Measurements from ENCODE around the gene TRPM8. TPM values are rescaled to one million over a fixed set of nuclear protein-coding genes. Genes with fewer than 3 reads are reported as not detected.

TRPM8 gene
- total and polyA plus RNA-seq, 2 experiments from 2014 or later: 0.11 to 0.14 TPM

GRCh38 chr2:234027641-234028040 is 110.5 kb downstream of the TRPM8 start (continued):
- no peak for TF ChIP-seq REST (IDR thresholded peaks at IDR 0.05; ENCODE audit: unreplicated experiment)
- TF ChIP-seq POLR2AphosphoS5 (IDR thresholded peaks at IDR 0.05; ENCODE audit: low read depth): no peak
- no peak for TF ChIP-seq EZH2 (IDR thresholded peaks at IDR 0.05; ENCODE audit: low read depth, unreplicated experiment)
- TF ChIP-seq ETS1 (IDR thresholded peaks at IDR 0.05): no peak
- TF ChIP-seq ZNF114 (CRISPR knock-in tag; IDR thresholded peaks at IDR 0.05): no peak
- no peak for TF ChIP-seq EZH2phosphoT487 (IDR thresholded peaks at IDR 0.05; ENCODE audit: unreplicated experiment)
- TF ChIP-seq NANOG (IDR thresholded peaks at IDR 0.05; ENCODE audit: borderline replicate concordance): no peak
- TF ChIP-seq STAT1 (IDR thresholded peaks at IDR 0.05; ENCODE audit: unreplicated experiment): no peak
- no peak for TF ChIP-seq CREB1 (CRISPR knock-in tag; IDR thresholded peaks at IDR 0.05; ENCODE audit: low read depth)

DNA sequence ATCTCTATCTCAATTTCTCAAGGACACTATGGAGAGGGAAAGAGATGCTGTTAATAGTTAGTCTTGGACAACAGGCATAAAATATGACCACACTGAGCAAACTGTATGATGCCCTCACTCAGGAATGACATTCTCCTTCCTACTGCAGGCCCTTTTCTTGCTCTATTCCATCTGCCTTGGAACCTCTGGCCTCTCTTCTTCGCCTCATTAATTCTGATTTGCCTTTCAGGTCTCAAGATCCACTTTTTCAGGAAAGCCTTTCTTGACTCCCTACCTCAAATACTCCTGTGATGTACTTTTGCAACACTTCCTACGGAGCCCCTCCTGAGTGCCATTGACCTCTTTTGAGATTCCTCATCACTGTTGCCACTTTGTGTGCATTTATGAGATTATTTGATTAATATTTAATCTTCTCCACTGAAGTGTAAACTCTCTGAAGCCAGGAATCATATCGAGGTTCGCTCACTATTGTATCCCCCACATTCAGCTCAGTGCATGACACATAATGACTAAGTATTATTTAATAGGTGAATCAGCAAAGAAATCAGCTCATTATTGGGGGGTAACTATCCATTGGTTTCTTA is 112.1 kb downstream of the TRPM8 start:
- Mint-ChIP-seq H3K27me3 (ENCODE audit: insufficient read depth, low read depth, poor library complexity) (no peaks in the 10 kb centered on the region), H3K4me1 (no peaks in the 10 kb centered on the region; the same call in 1 of the 3 replicates), H3K27ac (no peak overlapping the region), H3K4me3 (no peak overlapping the region), H3K9me3 (peaks cover 3% of the 10 kb centered on the region; the same call in 2 of the 3 replicates), H3K36me3 (ENCODE audit: low read depth) (no peaks in the 10 kb centered on the region)
- Histone ChIP-seq H3K27me3 (ENCODE audit: insufficient read depth) (no peaks in the 10 kb centered on the region), H3K79me2 (replicated peaks; ENCODE audit: insufficient read depth) (no peaks in the 10 kb centered on the region), H3F3A (replicated peaks; ENCODE audit: low read depth) (no peaks in the 10 kb centered on the region), H3K9me2 (ENCODE audit: insufficient read depth) (no peaks in the 10 kb centered on the region), H3K36me3 (ENCODE audit: insufficient read depth) (no peaks in the 10 kb centered on the region; the same call in 1 of the 2 replicates), H3K27ac (ENCODE audit: low read depth) (no peak overlapping the region), H3K4me3 (no peak overlapping the region), H3K4me1 (ENCODE audit: insufficient read depth) (no peaks in the 10 kb centered on the region), H3K4me2 (no peak overlapping the region), H2AFZ (no peak overlapping the region), H4K20me1 (replicated peaks; ENCODE audit: insufficient read depth) (no peaks in the 10 kb centered on the region)
- DNase-seq (ENCODE audit: low spot score) (no peak), ATAC-seq (no peak)
- TF ChIP-seq ZNF114 (CRISPR knock-in tag; IDR thresholded peaks at IDR 0.05): no peak
- TF ChIP-seq NANOG (IDR thresholded peaks at IDR 0.05; ENCODE audit: borderline replicate concordance): no peak
- TF ChIP-seq, protein P1, sequence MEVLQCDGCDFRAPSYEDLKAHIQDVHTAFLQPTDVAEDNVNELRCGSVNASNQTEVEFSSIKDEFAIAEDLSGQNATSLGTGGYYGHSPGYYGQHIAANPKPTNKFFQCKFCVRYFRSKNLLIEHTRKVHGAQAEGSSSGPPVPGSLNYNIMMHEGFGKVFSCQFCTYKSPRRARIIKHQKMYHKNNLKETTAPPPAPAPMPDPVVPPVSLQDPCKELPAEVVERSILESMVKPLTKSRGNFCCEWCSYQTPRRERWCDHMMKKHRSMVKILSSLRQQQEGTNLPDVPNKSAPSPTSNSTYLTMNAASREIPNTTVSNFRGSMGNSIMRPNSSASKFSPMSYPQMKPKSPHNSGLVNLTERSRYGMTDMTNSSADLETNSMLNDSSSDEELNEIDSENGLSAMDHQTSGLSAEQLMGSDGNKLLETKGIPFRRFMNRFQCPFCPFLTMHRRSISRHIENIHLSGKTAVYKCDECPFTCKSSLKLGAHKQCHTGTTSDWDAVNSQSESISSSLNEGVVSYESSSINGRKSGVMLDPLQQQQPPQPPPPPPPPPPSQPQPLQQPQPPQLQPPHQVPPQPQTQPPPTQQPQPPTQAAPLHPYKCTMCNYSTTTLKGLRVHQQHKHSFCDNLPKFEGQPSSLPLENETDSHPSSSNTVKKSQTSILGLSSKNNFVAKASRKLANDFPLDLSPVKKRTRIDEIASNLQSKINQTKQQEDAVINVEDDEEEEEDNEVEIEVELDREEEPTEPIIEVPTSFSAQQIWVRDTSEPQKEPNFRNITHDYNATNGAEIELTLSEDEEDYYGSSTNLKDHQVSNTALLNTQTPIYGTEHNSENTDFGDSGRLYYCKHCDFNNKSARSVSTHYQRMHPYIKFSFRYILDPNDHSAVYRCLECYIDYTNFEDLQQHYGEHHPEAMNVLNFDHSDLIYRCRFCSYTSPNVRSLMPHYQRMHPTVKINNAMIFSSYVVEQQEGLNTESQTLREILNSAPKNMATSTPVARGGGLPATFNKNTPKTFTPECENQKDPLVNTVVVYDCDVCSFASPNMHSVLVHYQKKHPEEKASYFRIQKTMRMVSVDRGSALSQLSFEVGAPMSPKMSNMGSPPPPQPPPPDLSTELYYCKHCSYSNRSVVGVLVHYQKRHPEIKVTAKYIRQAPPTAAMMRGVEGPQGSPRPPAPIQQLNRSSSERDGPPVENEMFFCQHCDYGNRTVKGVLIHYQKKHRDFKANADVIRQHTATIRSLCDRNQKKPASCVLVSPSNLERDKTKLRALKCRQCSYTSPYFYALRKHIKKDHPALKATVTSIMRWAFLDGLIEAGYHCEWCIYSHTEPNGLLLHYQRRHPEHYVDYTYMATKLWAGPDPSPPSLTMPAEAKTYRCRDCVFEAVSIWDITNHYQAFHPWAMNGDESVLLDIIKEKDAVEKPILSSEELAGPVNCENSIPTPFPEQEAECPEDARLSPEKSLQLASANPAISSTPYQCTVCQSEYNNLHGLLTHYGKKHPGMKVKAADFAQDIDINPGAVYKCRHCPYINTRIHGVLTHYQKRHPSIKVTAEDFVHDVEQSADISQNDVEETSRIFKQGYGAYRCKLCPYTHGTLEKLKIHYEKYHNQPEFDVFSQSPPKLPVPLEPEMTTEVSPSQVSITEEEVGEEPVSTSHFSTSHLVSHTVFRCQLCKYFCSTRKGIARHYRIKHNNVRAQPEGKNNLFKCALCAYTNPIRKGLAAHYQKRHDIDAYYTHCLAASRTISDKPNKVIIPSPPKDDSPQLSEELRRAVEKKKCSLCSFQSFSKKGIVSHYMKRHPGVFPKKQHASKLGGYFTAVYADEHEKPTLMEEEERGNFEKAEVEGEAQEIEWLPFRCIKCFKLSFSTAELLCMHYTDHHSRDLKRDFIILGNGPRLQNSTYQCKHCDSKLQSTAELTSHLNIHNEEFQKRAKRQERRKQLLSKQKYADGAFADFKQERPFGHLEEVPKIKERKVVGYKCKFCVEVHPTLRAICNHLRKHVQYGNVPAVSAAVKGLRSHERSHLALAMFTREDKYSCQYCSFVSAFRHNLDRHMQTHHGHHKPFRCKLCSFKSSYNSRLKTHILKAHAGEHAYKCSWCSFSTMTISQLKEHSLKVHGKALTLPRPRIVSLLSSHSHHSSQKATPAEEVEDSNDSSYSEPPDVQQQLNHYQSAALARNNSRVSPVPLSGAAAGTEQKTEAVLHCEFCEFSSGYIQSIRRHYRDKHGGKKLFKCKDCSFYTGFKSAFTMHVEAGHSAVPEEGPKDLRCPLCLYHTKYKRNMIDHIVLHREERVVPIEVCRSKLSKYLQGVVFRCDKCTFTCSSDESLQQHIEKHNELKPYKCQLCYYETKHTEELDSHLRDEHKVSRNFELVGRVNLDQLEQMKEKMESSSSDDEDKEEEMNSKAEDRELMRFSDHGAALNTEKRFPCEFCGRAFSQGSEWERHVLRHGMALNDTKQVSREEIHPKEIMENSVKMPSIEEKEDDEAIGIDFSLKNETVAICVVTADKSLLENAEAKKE (CRISPR knock-in tag; IDR thresholded peaks at IDR 0.05): no peak
- TF ChIP-seq JUNB (IDR thresholded peaks at IDR 0.05; ENCODE audit: unreplicated experiment): no peak
- no peak for TF ChIP-seq STAT1 (IDR thresholded peaks at IDR 0.05; ENCODE audit: unreplicated experiment)
- no peak for TF ChIP-seq EZH2phosphoT487 (IDR thresholded peaks at IDR 0.05; ENCODE audit: unreplicated experiment)

Measured in GM23338 (cell line).